ENCODE results near the gene PGBD5.

- no peak for TF ChIP-seq CTCF (IDR thresholded peaks at IDR 0.05)
- TF ChIP-seq POLR2A (IDR thresholded peaks at IDR 0.05): no peak
Observed at GRCh38 chr1:230314142-230314470, 112.0 kb downstream of the PGBD5 start.
